CD4-positive, alpha-beta memory T cell (primary cell): Measurements from ENCODE around the gene PDE3B. TPM values are rescaled to one million over a fixed set of nuclear protein-coding genes. Genes with fewer than 3 reads are reported as not detected.
"Not testable (repeated sequence)": the region's sequence is repeated elsewhere in the genome, so short reads cannot be mapped to it uniquely, and the experiment has no call there.

Source experiments
- CTCF ChIA-PET: fragments of 350-600 bp; sonication (Branson Sonifier 250); formaldehyde crosslinking; loops from one replicate; lab custom pipeline; 2021; ENCODE audit warnings: inconsistent platforms; ENCODE audit not compliant: partially characterized antibody; lab: Charles Lee
- POLR2A ChIA-PET: fragments of 350-600 bp; sonication (Branson Sonifier 250); formaldehyde crosslinking; loops from one replicate; lab custom pipeline; 2021; ENCODE audit not compliant: partially characterized antibody; lab: Charles Lee
- DNase-seq, 5 donors: peaks; one replicate each; pipeline versions ENCODE4 v3.0.0 to v3.0.0-alpha.2; 2020 to 2022; ENCODE audit warnings: mixed read lengths in 1 of 5
- H3K27ac ChIP-seq: one replicate; pipeline ENCODE4 v1.7.0; 2013; ENCODE audit warnings: low read depth, low read length
- H3K27me3 ChIP-seq: 2 replicates; pipeline ENCODE4 v1.7.0; 2013; ENCODE audit warnings: mild to moderate bottlenecking, low read length, moderate library complexity; ENCODE audit not compliant: insufficient read depth
- H3K36me3 ChIP-seq: 2 replicates; pipeline ENCODE4 v1.7.0; 2013; ENCODE audit warnings: mild to moderate bottlenecking, low read length, moderate library complexity; ENCODE audit not compliant: insufficient read depth
- H3K4me1 ChIP-seq: 2 replicates; pipeline ENCODE4 v1.7.0; 2013; ENCODE audit warnings: mild to moderate bottlenecking, low read length, moderate library complexity; ENCODE audit not compliant: insufficient read depth
- H3K4me3 ChIP-seq, 2 donors: one replicate each; pipeline ENCODE4 v1.7.0; 2013; ENCODE audit warnings: low read length in 2 of 2, mild to moderate bottlenecking in 1 of 2
- H3K9me3 ChIP-seq, 2 donors: one replicate each; pipeline ENCODE4 v1.7.0; 2013; ENCODE audit warnings: low read length in 2 of 2, control low read depth in 1 of 2; ENCODE audit not compliant: control insufficient read depth in 1 of 2
- H3K27ac Mint-ChIP-seq, 7 donors: one replicate each; pipeline ENCODE4 v1.8.0; 2020 to 2021; ENCODE audit warnings: mixed read lengths in 7 of 7, mild to moderate bottlenecking in 6 of 7, inconsistent platforms in 3 of 7, moderate library complexity in 3 of 7
- H3K27me3 Mint-ChIP-seq, 2 donors: one replicate each; pipeline ENCODE4 v1.8.0; 2020 to 2021; ENCODE audit warnings: mixed read lengths in 2 of 2
- H3K36me3 Mint-ChIP-seq, 2 donors: one replicate each; pipeline ENCODE4 v1.8.0; 2020 to 2021; ENCODE audit warnings: mixed read lengths in 2 of 2, inconsistent platforms in 1 of 2, mild to moderate bottlenecking in 1 of 2
- H3K4me1 Mint-ChIP-seq, 4 donors: one replicate each; pipeline ENCODE4 v1.8.0; 2020 to 2021; ENCODE audit warnings: mixed read lengths in 4 of 4, mild to moderate bottlenecking in 1 of 4
- H3K4me3 Mint-ChIP-seq, 8 donors: one replicate each; pipeline ENCODE4 v1.8.0; 2020 to 2021; ENCODE audit warnings: mixed read lengths in 8 of 8, mild to moderate bottlenecking in 7 of 8, moderate library complexity in 6 of 8, inconsistent platforms in 3 of 8
- H3K9me3 Mint-ChIP-seq, 8 donors: one replicate each; pipeline ENCODE4 v1.8.0; 2020 to 2021; ENCODE audit warnings: mixed read lengths in 8 of 8, mild to moderate bottlenecking in 5 of 8, inconsistent platforms in 3 of 8, moderate library complexity in 1 of 8
- intact Hi-C: fragments of 100-400 bp; cut with micrococcal nuclease; formaldehyde crosslinking; loops from one replicate; pipeline ENCODE4 v1.15.1; 2023
- polyA plus RNA-seq, 2 donors: library from polyadenylated mRNA; unstranded; fragments of 300-500 nt; fragmentation: Illumina TruSeq; gene quantifications; one replicate each; pipeline ENCODE4 v1.2.3, GENCODE V29; 2021
- total RNA-seq, 2 experiments: library from RNA; stranded (reverse); gene quantifications; one replicate each; pipeline ENCODE4 v1.2.3, GENCODE V29; 2021

The PDE3B gene
- total and polyA plus RNA-seq, 4 experiments from 2014 or later, result 34.1 to 222 (median 131) TPM

GRCh38 chr11:14725150-14725549 is 81.5 kb downstream of the PDE3B start:
- intact Hi-C loops, result loop anchor here (5.0 kb wide), 1 partner anchor 33 kb away; no protein-coding TSS in a partner anchor

GRCh38 chr11:14727215-14727614 is 83.6 kb downstream of the PDE3B start:
- intact Hi-C loops, result loop anchor here (2.0 to 5.0 kb wide), 2 partner anchors 35 to 38 kb away; no protein-coding TSS in a partner anchor
- Mint-ChIP-seq H3K27me3 (no peaks in the 10 kb centered on the region), H3K4me1 (peaks cover 43 to 68% (median 47%) of the 10 kb centered on the region in 4 donors), H3K9me3 (peaks cover 0 to 1% (median 0%) of the 10 kb centered on the region in 8 donors), H3K4me3 (peak overlapping the region in 2 of 8 donors; percentile 3 to 51), H3K36me3 (peaks cover 0 to 9% of the 10 kb centered on the region in 2 donors), H3K27ac (no peak overlapping the region)
- H3K27me3 ChIP-seq, result no peaks in the 10 kb centered on the region
- no peak overlapping the region for H3K27ac ChIP-seq
- CTCF ChIA-PET, result interaction anchor here (1.4 kb wide), 1 partner anchor 180 kb away, joined by 3 read pairs; no protein-coding TSS in a partner anchor
- H3K9me3 ChIP-seq, result no peaks in the 10 kb centered on the region
- POLR2A ChIA-PET, result interaction anchor here (2.3 kb wide), 1 partner anchor 82 kb away, joined by 10 read pairs; no protein-coding TSS in a partner anchor
- H3K4me3 ChIP-seq, result no peak overlapping the region
- H3K36me3 ChIP-seq, result no peaks in the 10 kb centered on the region
- no peak for DNase-seq
- H3K4me1 ChIP-seq, result peaks cover 30% of the 10 kb centered on the region

More at GRCh38 chr11:14725150-14725549, 81.5 kb downstream of the PDE3B start:
- Mint-ChIP-seq H3K27me3 (no peaks in the 10 kb centered on the region), H3K9me3 (no peaks in the 10 kb centered on the region), H3K36me3 (no peaks in the 10 kb centered on the region), H3K27ac (no peak overlapping the region), H3K4me1 (peaks cover 38 to 60% (median 40%) of the 10 kb centered on the region in 4 donors), H3K4me3 (no peak overlapping the region)
- Histone ChIP-seq H3K9me3 (no peaks in the 10 kb centered on the region), H3K4me3 (no peak overlapping the region), H3K27ac (no peak overlapping the region), H3K4me1 (peaks cover 30% of the 10 kb centered on the region), H3K27me3 (no peaks in the 10 kb centered on the region), H3K36me3 (no peaks in the 10 kb centered on the region)
- ChIA-PET POLR2A (interaction anchor here (1.1 kb wide), 1 partner anchor 11 kb away, joined by 4 read pairs; no protein-coding TSS in a partner anchor), CTCF (no interaction called here)
- DNase-seq, result no peak

DNA sequence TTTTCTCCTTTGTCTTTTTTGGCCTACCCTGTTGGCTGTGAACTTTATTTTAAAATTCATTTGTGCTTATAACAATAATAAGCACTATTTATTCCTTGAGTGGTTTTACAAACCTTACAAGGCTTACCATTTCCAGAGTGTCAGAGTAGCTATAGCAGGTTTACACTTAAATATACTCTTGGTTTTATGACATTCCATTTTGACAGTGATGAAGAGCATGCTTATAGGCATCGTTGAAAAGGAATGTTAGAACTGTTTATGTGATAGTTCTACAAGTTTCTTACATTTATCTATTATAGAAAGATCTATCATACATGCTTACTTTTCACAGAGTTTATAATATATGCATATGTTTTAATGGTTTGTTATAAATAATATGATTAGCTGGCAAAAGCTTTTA is 84.1 kb downstream of the PDE3B start:
- Mint-ChIP-seq H3K27ac (peak overlapping the region in 1 of 7 donors; percentile 53), H3K4me3 (peak overlapping the region in 1 of 8 donors; percentile 50), H3K4me1 (peaks cover 43 to 71% (median 48%) of the 10 kb centered on the region in 4 donors), H3K9me3 (peaks cover 0 to 1% (median 0%) of the 10 kb centered on the region in 8 donors), H3K36me3 (peaks cover 0 to 10% of the 10 kb centered on the region in 2 donors), H3K27me3 (no peaks in the 10 kb centered on the region)
- Histone ChIP-seq H3K4me1 (peaks cover 30% of the 10 kb centered on the region), H3K4me3 (no peak overlapping the region), H3K27me3 (no peaks in the 10 kb centered on the region), H3K36me3 (no peaks in the 10 kb centered on the region), H3K9me3 (no peaks in the 10 kb centered on the region), H3K27ac (no peak overlapping the region)
- DNase-seq, result no peak
- ChIA-PET POLR2A (interaction anchor here (0.6 to 2.3 kb wide), 2 partner anchors 23 to 83 kb away, joined by 3 to 10 read pairs; no protein-coding TSS in a partner anchor), CTCF (interaction anchor here (0.6 to 1.4 kb wide), 4 partner anchors 27 to 180 kb away, joined by 3 to 4 read pairs (median 3); no protein-coding TSS in a partner anchor)
- intact Hi-C loops, result loop anchor here (2.0 to 5.0 kb wide), 2 partner anchors 35 to 37 kb away; no protein-coding TSS in a partner anchor

DNA sequence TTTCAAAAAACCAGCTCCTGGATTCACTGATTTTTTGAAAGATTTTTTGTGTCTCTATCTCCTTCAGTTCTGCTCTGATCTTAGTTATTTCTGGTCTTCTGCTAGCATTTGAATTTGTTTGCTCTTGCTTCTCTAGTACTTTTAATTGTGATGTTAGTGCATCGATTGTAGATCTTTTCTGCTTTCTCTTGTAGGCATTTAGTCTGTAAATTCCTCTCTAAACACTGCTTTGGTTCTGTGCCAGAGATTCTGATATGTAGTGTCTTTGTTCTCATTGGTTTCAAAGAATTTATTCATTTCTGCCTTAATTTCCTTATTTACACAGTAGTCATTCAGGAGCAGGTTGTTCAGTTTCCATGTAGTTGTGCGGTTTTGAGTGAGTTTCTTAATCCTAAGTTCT is 96.9 kb downstream of the PDE3B start:
- peaks cover 4 to 33% (median 17%) of the 10 kb centered on the region in 8 donors for H3K9me3 Mint-ChIP-seq
- H3K4me1 Mint-ChIP-seq, result peaks cover 43 to 76% (median 60%) of the 10 kb centered on the region in 4 donors
- H3K27ac ChIP-seq, intact Hi-C loops, H3K27me3 Mint-ChIP-seq, H3K27me3 ChIP-seq, H3K36me3 ChIP-seq, H3K4me3 ChIP-seq, DNase-seq, POLR2A ChIA-PET, H3K9me3 ChIP-seq: not testable (repeated sequence)
- H3K4me1 ChIP-seq, result peaks cover 25% of the 10 kb centered on the region
- H3K4me3 Mint-ChIP-seq, result peak overlapping the region in 2 of 8 donors; percentile 53 to 64
- peak overlapping the region in 4 of 7 donors; percentile 3 to 43 (median 27) for H3K27ac Mint-ChIP-seq
- CTCF ChIA-PET, result interaction anchor here (1.0 kb wide), 1 partner anchor 24 kb away, joined by 3 read pairs; no protein-coding TSS in a partner anchor
- H3K36me3 Mint-ChIP-seq, result peaks cover 31 to 52% of the 10 kb centered on the region in 2 donors

- Histone ChIP-seq H3K27me3 (no peaks in the 10 kb centered on the region), H3K9me3 (no peaks in the 10 kb centered on the region), H3K27ac (no peak overlapping the region), H3K4me3 (no peak overlapping the region), H3K36me3 (no peaks in the 10 kb centered on the region), H3K4me1 (peaks cover 21% of the 10 kb centered on the region)
- Mint-ChIP-seq H3K36me3 (peaks cover 36 to 52% of the 10 kb centered on the region in 2 donors), H3K27ac (peak overlapping the region in 3 of 7 donors; percentile 11 to 68 (median 33)), H3K9me3 (peaks cover 4 to 33% (median 17%) of the 10 kb centered on the region in 8 donors), H3K4me1 (peaks cover 40 to 76% (median 54%) of the 10 kb centered on the region in 4 donors), H3K27me3 (no peaks in the 10 kb centered on the region), H3K4me3 (peak overlapping the region in 1 of 8 donors; percentile 64)
- POLR2A ChIA-PET, result no interaction called here
- no peak for DNase-seq
- CTCF ChIA-PET, result interaction anchor here (1.0 kb wide), 1 partner anchor 23 kb away, joined by 3 read pairs; no protein-coding TSS in a partner anchor
- intact Hi-C loops, result no loop called here
Measured at GRCh38 chr11:14741195-14741594, 97.6 kb downstream of the PDE3B start.

DNA sequence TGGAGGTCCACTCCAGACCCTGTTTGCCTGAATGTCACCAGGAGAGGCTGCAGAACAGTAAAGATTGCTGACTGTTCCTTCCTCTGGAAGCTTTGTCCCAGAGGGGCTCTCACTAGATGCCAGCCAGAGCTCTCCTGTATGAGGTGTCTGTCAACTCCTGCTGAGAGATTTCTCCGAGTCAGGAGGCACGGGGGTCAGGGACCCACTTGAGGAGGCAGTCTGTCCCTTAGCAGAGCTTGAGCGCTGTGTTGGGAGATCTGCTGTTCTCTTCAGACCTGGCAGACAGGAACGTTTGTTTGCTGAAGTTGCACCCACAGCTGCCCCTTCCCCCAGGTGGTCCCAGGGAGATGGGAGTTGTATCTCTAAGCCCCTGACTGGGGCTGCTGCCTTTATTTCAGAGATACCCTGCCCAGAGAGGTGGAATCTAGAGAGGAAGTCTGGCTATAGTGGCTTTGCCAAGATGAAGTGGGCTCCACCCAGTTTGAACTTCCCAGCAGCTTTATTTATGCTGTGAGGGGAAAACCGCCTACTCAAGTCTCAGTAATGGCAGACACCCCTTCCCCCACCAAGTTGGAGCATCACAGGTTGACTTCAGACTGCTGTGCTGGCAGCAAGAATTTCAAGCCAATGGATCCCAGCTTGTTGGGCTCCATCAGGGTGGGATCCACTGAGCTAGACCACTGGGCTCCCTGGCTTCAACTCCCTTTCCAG is 99.4 kb downstream of the PDE3B start:
- peaks cover 27% of the 10 kb centered on the region for H3K4me1 ChIP-seq
- CTCF ChIA-PET, result interaction anchor here (1.1 kb wide), 2 partner anchors 32 to 165 kb away, joined by 3 read pairs; no protein-coding TSS in a partner anchor
- H3K36me3 Mint-ChIP-seq, result peaks cover 37 to 54% of the 10 kb centered on the region in 2 donors

More for the DNA sequence above, 99.4 kb downstream of the PDE3B start:
- Mint-ChIP-seq H3K9me3 (peaks cover 4 to 33% (median 15%) of the 10 kb centered on the region in 8 donors), H3K27me3 (no peaks in the 10 kb centered on the region), H3K4me3 (peak overlapping the region in 1 of 8 donors; percentile 51), H3K27ac (no peak overlapping the region), H3K4me1 (peaks cover 47 to 84% (median 60%) of the 10 kb centered on the region in 4 donors)
- Histone ChIP-seq H3K27ac (no peak overlapping the region), H3K9me3 (no peaks in the 10 kb centered on the region), H3K27me3 (no peaks in the 10 kb centered on the region), H3K4me3 (no peak overlapping the region), H3K36me3 (no peaks in the 10 kb centered on the region)
- POLR2A ChIA-PET, result no interaction called here
- intact Hi-C loops, result no loop called here
- no peak for DNase-seq
